Neural cell (in vitro differentiated cells): ENCODE measurements around the gene VPS13D.

ENCODE experiments used
- CTCF ChIP-seq: fragments of 450-650 bp; IDR thresholded peaks from 2 replicates; pipeline ENCODE4 v1.5.1; 2014; ENCODE audit warnings: antibody characterized with exemption, mild to moderate bottlenecking, moderate library complexity; ENCODE audit not compliant: poor library complexity, severe bottlenecking
- EZH2 ChIP-seq: fragments of 200-600, 300-800 bp; shearing (Covaris generic), sonication (generic); IDR thresholded peaks from 2 replicates; pipeline ENCODE4 v1.6.1; 2014; ENCODE audit warnings: antibody characterized with exemption, low read length, borderline replicate concordance, mild to moderate bottlenecking; ENCODE audit not compliant: insufficient read depth, poor library complexity, severe bottlenecking
- POLR2AphosphoS5 ChIP-seq: IDR thresholded peaks from 2 replicates; pipeline ENCODE4 v1.6.1; 2012
- RAD21 ChIP-seq: fragments of 450-650 bp; conservative IDR thresholded peaks from 2 replicates; pipeline ENCODE4 v1.6.1; 2014; ENCODE audit warnings: antibody characterized with exemption, mild to moderate bottlenecking, moderate library complexity
- REST ChIP-seq: IDR thresholded peaks from 2 replicates; pipeline ENCODE4 v1.6.1; 2012; ENCODE audit warnings: borderline replicate concordance
- SMC3 ChIP-seq: fragments of 450-650 bp; conservative IDR thresholded peaks from 2 replicates; pipeline ENCODE4 v1.6.1; 2014; ENCODE audit warnings: antibody characterized with exemption, mild to moderate bottlenecking, moderate library complexity; ENCODE audit not compliant: poor library complexity

- TF ChIP-seq CTCF = no peak
- no peak for TF ChIP-seq EZH2
- no peak for TF ChIP-seq REST
- no peak for TF ChIP-seq RAD21
- TF ChIP-seq POLR2AphosphoS5 = no peak
- TF ChIP-seq SMC3 = no peak
Measured at GRCh38 chr1:12315146-12315545, 85.3 kb downstream of the VPS13D start.
